HepG2 (cell line): Measurements from ENCODE around the gene NRDE2. TPM values are rescaled to one million over a fixed set of nuclear protein-coding genes. Genes with fewer than 3 reads are reported as not detected.

ENCODE experiments used
- ATAC-seq: fragments of 200-7000 bp; cut with Tn5 transposase; 3 replicates; pipeline ENCODE4 v1.9.1; 2020; ENCODE audit warnings: mild to moderate bottlenecking, moderate library complexity
- BruUV-seq: library from RNA; stranded (reverse); fragments of 400-500 nt; replicated peaks from 2 replicates; lab custom pipeline; 2021; lab: Mats Ljungman, UMichigan
- CTCF ChIA-PET: fragments of 300-600 bp; formaldehyde crosslinking; extraction: SDS; loops from one replicate; lab custom pipeline; 2021; ENCODE audit warnings: low total read pairs, inconsistent platforms, low intra/inter-chr PET ratio; lab: Yijun Ruan, JAX
- POLR2A ChIA-PET: fragments of 350-600 bp; sonication (Branson Sonifier 250); formaldehyde crosslinking; loops from one replicate; lab custom pipeline; 2020; ENCODE audit warnings: antibody characterized with exemption, inconsistent platforms; lab: Yijun Ruan, JAX
- DNase-seq: peaks from one replicate; pipeline ENCODE4 v3.0.0-alpha.2; 2015; ENCODE audit warnings: low spot score
- FAIRE-seq: peaks from 3 replicates; lab custom pipeline; 2011; peaks lifted over from hg19 to GRCh38; lab: Jason Lieb, UNC
- H2AFZ ChIP-seq: one replicate; pipeline ENCODE4 v1.6.1; 2011; ENCODE audit warnings: low read length, inconsistent platforms
- H3K27ac ChIP-seq: fragments of 300-600 bp; 3 replicates; pipeline ENCODE4 v1.8.0; 2011; ENCODE audit warnings: mixed run types, mild to moderate bottlenecking, mixed read lengths, low read length, inconsistent platforms; ENCODE audit not compliant: insufficient read depth; ENCODE audit errors: extremely low read length
- H3K27me3 ChIP-seq, 2 experiments: fragments of 200-600 bp in 1 of 2; 2 replicates in 1 of 2; 3 replicates in 1 of 2; pipeline versions ENCODE4 v1.6.0 to v1.8.0; 2011; ENCODE audit warnings: low read length in 2 of 2, mild to moderate bottlenecking in 2 of 2, moderate library complexity in 2 of 2, inconsistent platforms in 1 of 2; ENCODE audit not compliant: insufficient read depth in 2 of 2, control insufficient read depth in 1 of 2
- H3K36me3 ChIP-seq, 2 experiments: fragments of 200-600 bp in 1 of 2; replicated peaks in 1 of 2; 2 replicates in 1 of 2; 3 replicates in 1 of 2; pipeline versions ENCODE4 v1.5.1 to v1.8.0; 2011; ENCODE audit warnings: low read length in 2 of 2, inconsistent platforms in 1 of 2; ENCODE audit not compliant: insufficient read depth in 2 of 2, control insufficient read depth in 1 of 2
- H3K4me1 ChIP-seq: 2 replicates; pipeline ENCODE4 v1.5.1; 2012; ENCODE audit warnings: low read length, inconsistent platforms; ENCODE audit not compliant: insufficient read depth
- H3K4me2 ChIP-seq: 2 replicates; pipeline ENCODE4 v1.6.0; 2011; ENCODE audit warnings: low read depth, low read length, inconsistent platforms
- H3K4me3 ChIP-seq, 3 experiments: fragments of 200-600 bp in 1 of 3; sonication (generic), shearing (Covaris generic) in 1 of 3; replicated peaks in 1 of 3; 2 replicates each; pipeline ENCODE4 v1.5.1; 2011 to 2016; ENCODE audit warnings: low read length in 3 of 3, inconsistent platforms in 2 of 3, low read depth in 2 of 3, mild to moderate bottlenecking in 2 of 3, control low read depth in 1 of 3, mixed read lengths in 1 of 3; ENCODE audit not compliant: insufficient read depth in 1 of 3
- H3K79me2 ChIP-seq: one replicate; pipeline ENCODE4 v1.6.1; 2011; ENCODE audit warnings: low read length, inconsistent platforms; ENCODE audit not compliant: insufficient read depth
- H3K9ac ChIP-seq: 2 replicates; pipeline ENCODE4 v1.6.0; 2011; ENCODE audit warnings: mild to moderate bottlenecking, low read depth, low read length, inconsistent platforms; ENCODE audit not compliant: insufficient read depth
- H3K9me3 ChIP-seq: 2 replicates; pipeline ENCODE4 v1.5.1; 2012; ENCODE audit warnings: mild to moderate bottlenecking, low read length
- H4K20me1 ChIP-seq: 2 replicates; pipeline ENCODE4 v1.6.0; 2011; ENCODE audit warnings: inconsistent platforms, mild to moderate bottlenecking, low read length, moderate library complexity; ENCODE audit not compliant: insufficient read depth
- CBFB ChIP-seq: sonication (generic); formaldehyde crosslinking; IDR thresholded peaks from 2 replicates; pipeline ENCODE4 v1.4.0; 2020; ENCODE audit warnings: missing genetic modification reagents
- GLI4 ChIP-seq: sonication (generic); formaldehyde crosslinking; IDR thresholded peaks from 2 replicates; pipeline ENCODE4 v1.5.1; 2020; ENCODE audit warnings: missing genetic modification reagents, mild to moderate bottlenecking, moderate library complexity, borderline replicate concordance
- HIC2 ChIP-seq: sonication (generic); formaldehyde crosslinking; IDR thresholded peaks from 2 replicates; pipeline ENCODE4 v1.9.0; 2022; ENCODE audit warnings: low read depth, missing genetic modification reagents
- HNRNPK ChIP-seq: fragments of 200-400 bp; formaldehyde crosslinking; IDR thresholded peaks from 2 replicates; pipeline ENCODE4 v1.6.1; 2018; ENCODE audit warnings: low read length, low read depth, moderate library complexity, mild to moderate bottlenecking; ENCODE audit not compliant: poor library complexity, severe bottlenecking
- HOXD1 ChIP-seq: sonication (generic); formaldehyde crosslinking; IDR thresholded peaks from 2 replicates; pipeline ENCODE4 v1.5.0; 2020; ENCODE audit warnings: missing genetic modification reagents
- MIER3 ChIP-seq: IDR thresholded peaks from 2 replicates; pipeline ENCODE4 v1.6.1; 2016; ENCODE audit warnings: missing compliant biosample characterization, borderline replicate concordance
- MZF1 ChIP-seq: sonication (generic); formaldehyde crosslinking; IDR thresholded peaks from 2 replicates; pipeline ENCODE4 v1.8.1; 2023; ENCODE audit warnings: mild to moderate bottlenecking, missing genetic modification reagents, borderline replicate concordance
- NR1H2 ChIP-seq: sonication (generic); formaldehyde crosslinking; IDR thresholded peaks from 2 replicates; pipeline ENCODE4 v1.8.1; 2022; ENCODE audit warnings: low read depth, missing genetic modification reagents, borderline replicate concordance
- PHF5A ChIP-seq: IDR thresholded peaks from one replicate; pipeline ENCODE4 v1.6.1; 2018; ENCODE audit warnings: low read depth, missing genetic modification reagents; ENCODE audit not compliant: unreplicated experiment
- RFX5 ChIP-seq: IDR thresholded peaks from 2 replicates; pipeline ENCODE4 v1.6.1; 2011; ENCODE audit warnings: low read depth, low read length, improper control_type of control experiment
- SAP130 ChIP-seq: IDR thresholded peaks from 2 replicates; pipeline ENCODE4 v1.6.1; 2016; ENCODE audit warnings: low read depth
- ZBTB8A ChIP-seq: sonication (generic); formaldehyde crosslinking; IDR thresholded peaks from 2 replicates; pipeline ENCODE4 v1.4.0; 2020; ENCODE audit warnings: mild to moderate bottlenecking, low read depth, missing genetic modification reagents, borderline replicate concordance
- ZNF564 ChIP-seq: sonication (generic); formaldehyde crosslinking; IDR thresholded peaks from 2 replicates; pipeline ENCODE4 v1.8.1; 2023; ENCODE audit warnings: mild to moderate bottlenecking, missing genetic modification reagents
- ZSCAN21 ChIP-seq: sonication (generic); formaldehyde crosslinking; IDR thresholded peaks from 2 replicates; pipeline ENCODE4 v1.8.0; 2022; ENCODE audit warnings: mild to moderate bottlenecking, missing genetic modification reagents, moderate library complexity, borderline replicate concordance
- WGBS: methylation state at CpG from one replicate; pipeline ENCODE4 v1.1.6; 2017; ENCODE audit warnings: low lambda C conversion rate; 5-methylcytosine and 5-hydroxymethylcytosine counted together
- in situ Hi-C: cut with HindIII; loops from 2 replicates; pipeline ENCODE4 v1.10.0; 2017; ENCODE audit warnings: low pct_unique_long_range_greater_than_20kb; ENCODE audit not compliant: extremely low pct_ligation_motif_present
- intact Hi-C: fragments of 100-400 bp; cut with micrococcal nuclease; formaldehyde crosslinking; loops from one replicate; pipeline ENCODE4 v1.10.0; 2022; ENCODE audit not compliant: unreplicated experiment
- polyA plus RNA-seq, 8 experiments: library from polyadenylated mRNA; depleted of rRNA in 3 of 8; stranded (reverse) in 7 of 8; unstranded in 1 of 8; fragments of >200 nt; fragmentation: Illumina TruSeq in 4 of 8; extraction: Trizol in 4 of 8; gene quantifications; 2 replicates each; pipeline versions ENCODE4 v1.2.1 to v1.2.3, GENCODE V29; 2011 to 2016; ENCODE audit warnings: low read depth in 4 of 8, missing spikeins in 1 of 8, mixed read lengths in 1 of 8; ENCODE audit not compliant: insufficient read depth in 1 of 8
- total RNA-seq, 5 experiments: library from RNA; depleted of rRNA; stranded (reverse); fragments of >200 nt; fragmentation: Illumina TruSeq; extraction: Trizol; gene quantifications; 2 replicates each; pipeline ENCODE4 v1.2.3, GENCODE V29; 2016; ENCODE audit warnings: low read depth in 1 of 5
- TF ChIP-seq, protein P1 (sequence below), 2 experiments: sonication (generic) in 1 of 2; formaldehyde crosslinking in 1 of 2; IDR thresholded peaks; 2 replicates each; pipeline versions ENCODE4 v1.4.0 to v1.6.1; 2016 to 2020; ENCODE audit warnings: borderline replicate concordance in 1 of 2, low read depth in 1 of 2, mild to moderate bottlenecking in 1 of 2, missing genetic modification reagents in 1 of 2
- TF ChIP-seq, protein P2 (sequence below): sonication (generic); formaldehyde crosslinking; IDR thresholded peaks from 2 replicates; pipeline ENCODE4 v1.5.0; 2020; ENCODE audit warnings: missing genetic modification reagents

Gene NRDE2
- total and polyA plus RNA-seq, 2 of the 13 experiments (the other 11 are each of a cell fraction or from before 2014, with no cell fraction given) = 5.6 to 12.5 TPM

GRCh38 chr14:90300611-90301047 lies 31.1 kb downstream of the NRDE2 start (continued):
- TF ChIP-seq ZSCAN21 (CRISPR knock-in tag) (no peak), HNRNPK (peak; percentile 99), NR1H2 (CRISPR knock-in tag) (no peak)

- H3K4me3 ChIP-seq = no peak overlapping the region
- H3K27ac ChIP-seq = no peak overlapping the region
- TF ChIP-seq PHF5A (CRISPR knock-in tag) = no peak
- no peak for TF ChIP-seq RFX5
- no peak for TF ChIP-seq MZF1 (CRISPR knock-in tag)
- no peak for TF ChIP-seq CBFB (CRISPR knock-in tag)
- TF ChIP-seq SAP130 (CRISPR knock-in tag) = no peak
- TF ChIP-seq ZNF564 = no peak
- no peak for TF ChIP-seq MIER3
- no peak for TF ChIP-seq HOXD1 (CRISPR knock-in tag)
- no peak for TF ChIP-seq HIC2 (CRISPR knock-in tag)
- TF ChIP-seq GLI4 = no peak
- TF ChIP-seq, protein P1, sequence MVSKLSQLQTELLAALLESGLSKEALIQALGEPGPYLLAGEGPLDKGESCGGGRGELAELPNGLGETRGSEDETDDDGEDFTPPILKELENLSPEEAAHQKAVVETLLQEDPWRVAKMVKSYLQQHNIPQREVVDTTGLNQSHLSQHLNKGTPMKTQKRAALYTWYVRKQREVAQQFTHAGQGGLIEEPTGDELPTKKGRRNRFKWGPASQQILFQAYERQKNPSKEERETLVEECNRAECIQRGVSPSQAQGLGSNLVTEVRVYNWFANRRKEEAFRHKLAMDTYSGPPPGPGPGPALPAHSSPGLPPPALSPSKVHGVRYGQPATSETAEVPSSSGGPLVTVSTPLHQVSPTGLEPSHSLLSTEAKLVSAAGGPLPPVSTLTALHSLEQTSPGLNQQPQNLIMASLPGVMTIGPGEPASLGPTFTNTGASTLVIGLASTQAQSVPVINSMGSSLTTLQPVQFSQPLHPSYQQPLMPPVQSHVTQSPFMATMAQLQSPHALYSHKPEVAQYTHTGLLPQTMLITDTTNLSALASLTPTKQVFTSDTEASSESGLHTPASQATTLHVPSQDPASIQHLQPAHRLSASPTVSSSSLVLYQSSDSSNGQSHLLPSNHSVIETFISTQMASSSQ (IDR thresholded peaks at IDR 0.05; ENCODE audit: low read depth) = no peak
- TF ChIP-seq, protein P1 (CRISPR knock-in tag; IDR thresholded peaks at IDR 0.05; ENCODE audit: borderline replicate concordance) = no peak
- TF ChIP-seq, protein P2, sequence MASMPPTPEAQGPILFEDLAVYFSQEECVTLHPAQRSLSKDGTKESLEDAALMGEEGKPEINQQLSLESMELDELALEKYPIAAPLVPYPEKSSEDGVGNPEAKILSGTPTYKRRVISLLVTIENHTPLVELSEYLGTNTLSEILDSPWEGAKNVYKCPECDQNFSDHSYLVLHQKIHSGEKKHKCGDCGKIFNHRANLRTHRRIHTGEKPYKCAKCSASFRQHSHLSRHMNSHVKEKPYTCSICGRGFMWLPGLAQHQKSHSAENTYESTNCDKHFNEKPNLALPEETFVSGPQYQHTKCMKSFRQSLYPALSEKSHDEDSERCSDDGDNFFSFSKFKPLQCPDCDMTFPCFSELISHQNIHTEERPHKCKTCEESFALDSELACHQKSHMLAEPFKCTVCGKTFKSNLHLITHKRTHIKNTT (CRISPR knock-in tag) = no peak
- no peak for TF ChIP-seq ZBTB8A (CRISPR knock-in tag)
- H3K36me3 ChIP-seq = peaks cover 7 to 46% of the 10 kb centered on the region in 2 experiments; a peak in 4 of 5 replicates
- H2AFZ ChIP-seq = no peak overlapping the region
- in situ Hi-C loops = no loop called here
- no peaks in the 10 kb centered on the region for H3K79me2 ChIP-seq
- H3K27me3 ChIP-seq = no peaks in the 10 kb centered on the region
- H3K9me3 ChIP-seq = no peaks in the 10 kb centered on the region
- BruUV-seq = no TSS peak
- peaks cover 25% of the 10 kb centered on the region for H3K4me1 ChIP-seq
- ChIA-PET CTCF (no interaction called here), POLR2A (no interaction called here)
- WGBS = 85% methylated on average over 7 of the region's 7 CpGs
- no peaks in the 10 kb centered on the region for H4K20me1 ChIP-seq
- no peak overlapping the region for H3K9ac ChIP-seq
- intact Hi-C loops = no loop called here
- H3K4me2 ChIP-seq = no peak overlapping the region
- ATAC-seq (no peak), FAIRE-seq (no peak), DNase-seq (no peak)
These were observed 32.3 kb downstream of the NRDE2 start for GRCh38 chr14:90299408-90299807.
